Hepatocyte (in vitro differentiated cells): ENCODE measurements around the gene LRRTM2. TPM values are rescaled to one million over a fixed set of nuclear protein-coding genes. Genes with fewer than 3 reads are reported as not detected.

Experiments
- DNase-seq: peaks from one replicate; pipeline ENCODE4 v3.0.0-alpha.2; 2016; ENCODE audit warnings: low spot score
- H2AFZ ChIP-seq: fragments of 200-600 bp; sonication (generic); 2 replicates; pipeline ENCODE4 v1.6.0; 2016; ENCODE audit warnings: antibody characterized with exemption, mild to moderate bottlenecking
- H3K27ac ChIP-seq: fragments of 200-600 bp; sonication (generic); 2 replicates; pipeline ENCODE4 v1.5.1; 2016; ENCODE audit warnings: mild to moderate bottlenecking
- H3K27me3 ChIP-seq: fragments of 200-600 bp; sonication (generic); 2 replicates; pipeline ENCODE4 v1.6.1; 2016
- H3K36me3 ChIP-seq: fragments of 200-600 bp; sonication (generic); replicated peaks from 2 replicates; pipeline ENCODE4 v1.5.1; 2016; ENCODE audit warnings: low read depth; ENCODE audit not compliant: insufficient read depth
- H3K4me1 ChIP-seq: fragments of 200-600 bp; sonication (generic); 2 replicates; pipeline ENCODE4 v1.5.1; 2016; ENCODE audit warnings: mild to moderate bottlenecking, moderate library complexity; ENCODE audit not compliant: insufficient read depth
- H3K4me2 ChIP-seq: fragments of 200-600 bp; sonication (generic); 2 replicates; pipeline ENCODE4 v1.6.0; 2016
- H3K4me3 ChIP-seq: fragments of 200-600 bp; sonication (generic); 2 replicates; pipeline ENCODE4 v1.5.1; 2016; ENCODE audit warnings: mild to moderate bottlenecking
- H3K79me2 ChIP-seq: fragments of 200-600 bp; sonication (generic); 2 replicates; pipeline ENCODE4 v1.6.0; 2017; ENCODE audit warnings: mild to moderate bottlenecking
- H3K9me2 ChIP-seq: fragments of 200-600 bp; sonication (generic); replicated peaks from 2 replicates; pipeline ENCODE4 v1.6.0; 2017; ENCODE audit warnings: mild to moderate bottlenecking; ENCODE audit not compliant: insufficient read depth
- H3K9me3 ChIP-seq: fragments of 200-600 bp; sonication (generic); 2 replicates; pipeline ENCODE4 v1.5.1; 2016; ENCODE audit warnings: low read depth, mild to moderate bottlenecking
- H4K20me1 ChIP-seq: fragments of 200-600 bp; sonication (generic); 2 replicates; pipeline ENCODE4 v1.6.0; 2016; ENCODE audit warnings: mild to moderate bottlenecking; ENCODE audit not compliant: insufficient read depth, poor library complexity, severe bottlenecking
- CTCF ChIP-seq: fragments of 200-600 bp; sonication (generic); IDR thresholded peaks from 2 replicates; pipeline ENCODE4 v1.5.1; 2016; ENCODE audit warnings: antibody characterized with exemption, mild to moderate bottlenecking; ENCODE audit not compliant: poor library complexity
- EZH2 ChIP-seq: fragments of 200-600 bp; sonication (generic); IDR thresholded peaks from 2 replicates; pipeline ENCODE4 v1.6.1; 2016; ENCODE audit warnings: antibody characterized with exemption, mild to moderate bottlenecking, borderline replicate concordance
- EZH2phosphoT487 ChIP-seq: fragments of 200-600 bp; sonication (generic); IDR thresholded peaks from one replicate; pipeline ENCODE4 v1.6.1; 2018; ENCODE audit warnings: antibody characterized with exemption, mild to moderate bottlenecking, low read depth, moderate library complexity; ENCODE audit not compliant: unreplicated experiment, severe bottlenecking
- WGBS: methylation state at CpG from one replicate; pipeline ENCODE4 v1.1.6; 2016; ENCODE audit warnings: low lambda C conversion rate; ENCODE audit errors: missing lambda C conversion rate; 5-methylcytosine and 5-hydroxymethylcytosine counted together
- polyA plus RNA-seq: library from polyadenylated mRNA; unstranded; fragments of >200 nt; fragmentation: Nextera tagmentation; extraction: Ambion mirVana; gene quantifications from 2 replicates; pipeline ENCODE4 v1.2.1, GENCODE V29; 2016
- total RNA-seq: library from RNA; depleted of rRNA; stranded (reverse); fragments of >200 nt; gene quantifications from 2 replicates; pipeline ENCODE4 v1.2.3, GENCODE V29; 2014

The LRRTM2 gene
- total and polyA plus RNA-seq, 2 experiments from 2014 or later = 0.22 to 0.47 TPM

GRCh38 chr5:138874241-138874640 lies 894 bp downstream of the LRRTM2 start:
- peaks cover 20% of the 10 kb centered on the region for H3K4me1 ChIP-seq
- H4K20me1 ChIP-seq = peaks cover 94% of the 10 kb centered on the region
- H3K27me3 ChIP-seq = no peaks in the 10 kb centered on the region
- no peaks in the 10 kb centered on the region for H3K9me2 ChIP-seq
- peaks cover 98% of the 10 kb centered on the region for H3K79me2 ChIP-seq
- TF ChIP-seq EZH2 (no peak), CTCF (no peak), EZH2phosphoT487 (no peak)
- H3K4me3 ChIP-seq = no peak overlapping the region
- no peaks in the 10 kb centered on the region for H3K36me3 ChIP-seq
- no peaks in the 10 kb centered on the region for H3K9me3 ChIP-seq
- H3K4me2 ChIP-seq = peak overlapping the region; percentile 57
- no peak overlapping the region for H3K27ac ChIP-seq
- 83% methylated on average over 6 of the region's 6 CpGs for WGBS
- no peak for DNase-seq
- H2AFZ ChIP-seq = no peak overlapping the region

- 91% methylated on average over 17 of the region's 17 CpGs for WGBS
- no peaks in the 10 kb centered on the region for H3K9me2 ChIP-seq
- no peaks in the 10 kb centered on the region for H3K36me3 ChIP-seq
- H3K4me1 ChIP-seq = peaks cover 26% of the 10 kb centered on the region
- H3K4me2 ChIP-seq = no peak overlapping the region
- H3K27me3 ChIP-seq = no peaks in the 10 kb centered on the region
- peaks cover 95% of the 10 kb centered on the region for H4K20me1 ChIP-seq
- DNase-seq = no peak
- no peak overlapping the region for H3K4me3 ChIP-seq
- no peak overlapping the region for H3K27ac ChIP-seq
- TF ChIP-seq CTCF = no peak
- TF ChIP-seq EZH2phosphoT487 = no peak
- no peak for TF ChIP-seq EZH2
- peaks cover 98% of the 10 kb centered on the region for H3K79me2 ChIP-seq
- no peaks in the 10 kb centered on the region for H3K9me3 ChIP-seq
- no peak overlapping the region for H2AFZ ChIP-seq
Observed at GRCh38 chr5:138873466-138874221, 1.5 kb downstream of the LRRTM2 start.

GRCh38 chr5:138872841-138873465 lies 2.2 kb downstream of the LRRTM2 start:
- H3K4me3 ChIP-seq = no peak overlapping the region
- 92% methylated on average over 6 of the region's 6 CpGs for WGBS
- DNase-seq = no peak
- peaks cover 98% of the 10 kb centered on the region for H3K79me2 ChIP-seq
- H3K36me3 ChIP-seq = no peaks in the 10 kb centered on the region
- no peaks in the 10 kb centered on the region for H3K27me3 ChIP-seq
- no peak overlapping the region for H2AFZ ChIP-seq
- H3K27ac ChIP-seq = no peak overlapping the region
- H3K9me2 ChIP-seq = no peaks in the 10 kb centered on the region
- no peak overlapping the region for H3K4me2 ChIP-seq
- peaks cover 26% of the 10 kb centered on the region for H3K4me1 ChIP-seq
- TF ChIP-seq EZH2phosphoT487 (no peak), EZH2 (no peak), CTCF (no peak)
- no peaks in the 10 kb centered on the region for H3K9me3 ChIP-seq
- H4K20me1 ChIP-seq = peaks cover 95% of the 10 kb centered on the region
